CD4-positive, alpha-beta T cell (primary cell): ENCODE results near the gene ACER1. TPM values are rescaled to one million over a fixed set of nuclear protein-coding genes. Genes with fewer than 3 reads are reported as not detected.

ENCODE experiments used
- ATAC-seq: fragments of 200-7000 bp; cut with Tn5 transposase; one replicate; pipeline ENCODE4 v1.10.0; 2022; ENCODE audit warnings: mild to moderate bottlenecking; ENCODE audit not compliant: poor library complexity
- CTCF ChIA-PET: fragments of 350-600 bp; sonication (Branson Sonifier 250); formaldehyde crosslinking; loops from one replicate; lab custom pipeline; 2021; ENCODE audit warnings: antibody characterized with exemption, inconsistent platforms; lab: Charles Lee
- POLR2A ChIA-PET: fragments of 350-600 bp; sonication (Branson Sonifier 250); formaldehyde crosslinking; loops from one replicate; lab custom pipeline; 2021; ENCODE audit warnings: antibody characterized with exemption, inconsistent platforms; lab: Charles Lee
- DNase-seq, 14 experiments: peaks; one replicate each; pipeline ENCODE4 v3.0.0-alpha.2; 2013 to 2020; ENCODE audit warnings: mixed read lengths in 2 of 14
- H3K27ac ChIP-seq, 2 donors: one replicate each; pipeline versions ENCODE4 v1.5.1 to v1.7.0; 2013; ENCODE audit warnings: low read length in 2 of 2, low read depth in 1 of 2, mild to moderate bottlenecking in 1 of 2
- H3K27me3 ChIP-seq, 2 experiments: 1 replicate in 1 of 2; 2 replicates in 1 of 2; pipeline versions ENCODE4 v1.6.1 to v1.7.0; 2013; ENCODE audit warnings: low read length in 2 of 2, control low read depth in 1 of 2, mild to moderate bottlenecking in 1 of 2, moderate library complexity in 1 of 2; ENCODE audit not compliant: insufficient read depth in 2 of 2, control insufficient read depth in 1 of 2
- H3K36me3 ChIP-seq: one replicate; pipeline ENCODE4 v1.6.1; 2013; ENCODE audit warnings: low read length, control low read depth; ENCODE audit not compliant: insufficient read depth
- H3K4me1 ChIP-seq: one replicate; pipeline ENCODE4 v1.6.1; 2013; ENCODE audit warnings: low read length, control low read depth; ENCODE audit not compliant: insufficient read depth
- H3K4me3 ChIP-seq: one replicate; pipeline ENCODE4 v1.5.1; 2013; ENCODE audit warnings: mild to moderate bottlenecking, low read length, moderate library complexity
- H3K9me3 ChIP-seq, 2 experiments: 1 replicate in 1 of 2; 2 replicates in 1 of 2; pipeline versions ENCODE4 v1.6.1 to v1.7.0; 2013; ENCODE audit warnings: low read length in 2 of 2, mild to moderate bottlenecking in 2 of 2, control low read depth in 1 of 2, moderate library complexity in 1 of 2; ENCODE audit not compliant: control insufficient read depth in 1 of 2, insufficient read depth in 1 of 2
- H3K27ac Mint-ChIP-seq: one replicate; pipeline ENCODE4 v1.8.0; 2020; ENCODE audit warnings: mixed read lengths
- H3K27me3 Mint-ChIP-seq: one replicate; pipeline ENCODE4 v1.8.0; 2021; ENCODE audit warnings: mixed read lengths
- H3K36me3 Mint-ChIP-seq: one replicate; pipeline ENCODE4 v1.8.0; 2021; ENCODE audit warnings: low read depth, mixed read lengths
- H3K4me1 Mint-ChIP-seq: one replicate; pipeline ENCODE4 v1.8.0; 2021; ENCODE audit warnings: low read depth, mixed read lengths
- H3K4me3 Mint-ChIP-seq: one replicate; pipeline ENCODE4 v1.8.0; 2020; ENCODE audit warnings: mild to moderate bottlenecking, mixed read lengths
- H3K9me3 Mint-ChIP-seq: one replicate; pipeline ENCODE4 v1.8.0; 2020; ENCODE audit warnings: mixed read lengths
- intact Hi-C, 2 experiments: fragments of 100-400 bp; cut with DNase I in 1 of 2; cut with micrococcal nuclease in 1 of 2; formaldehyde crosslinking; loops; one replicate each; pipeline versions ENCODE4 v1.15.1 to v1.9.0; 2023 to 2025; cut with DNase I, micrococcal nuclease
- total RNA-seq, 174 experiments: library from RNA in 2 of 174; stranded (reverse) in 2 of 174; gene quantifications; one replicate each; pipeline ENCODE4 v1.2.3 and lab custom pipeline; 2021 to 2026
- TF ChIP-seq, protein P1 (sequence below): fragments of 200-600 bp; IDR thresholded peaks from one replicate; pipeline ENCODE4 v1.8.0; 2022; ENCODE audit warnings: antibody characterized with exemption, mild to moderate bottlenecking

Gene ACER1
- total RNA-seq, 2 experiments from 2014 or later = 2.7 to 3.1 TPM

DNA sequence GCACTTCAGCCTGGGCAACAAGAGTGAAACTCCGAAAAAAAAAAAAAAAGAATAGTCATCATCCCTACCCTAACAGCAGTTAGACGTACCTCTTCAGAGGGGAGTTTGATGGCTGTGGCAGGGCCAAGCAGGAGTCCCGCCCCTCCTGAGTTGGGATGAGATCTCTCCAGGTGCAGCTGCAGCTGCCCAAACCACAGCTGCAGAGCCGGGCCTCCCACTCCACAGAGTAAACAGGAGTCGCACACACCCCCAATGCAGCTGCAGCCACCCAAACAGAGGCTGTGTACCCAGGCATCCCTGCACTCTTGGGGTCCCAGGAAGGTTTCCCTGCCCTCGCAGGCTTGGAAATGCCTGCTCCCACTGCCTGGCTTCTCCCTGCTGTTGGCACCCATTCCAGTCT, 36.2 kb downstream of the ACER1 start:
- Mint-ChIP-seq H3K4me3 (no peak overlapping the region), H3K27me3 (no peaks in the 10 kb centered on the region), H3K36me3 (peaks cover 16% of the 10 kb centered on the region), H3K4me1 (no peaks in the 10 kb centered on the region), H3K9me3 (peaks cover 2% of the 10 kb centered on the region), H3K27ac (no peak overlapping the region)
- DNase-seq = no peak
- POLR2A ChIA-PET = interaction anchor here (0.7 kb wide), 1 partner anchor 97 kb away, joined by 3 read pairs; no protein-coding TSS in a partner anchor
- Histone ChIP-seq H3K4me3 (no peak overlapping the region), H3K36me3 (no peaks in the 10 kb centered on the region), H3K9me3 (peaks cover 18 to 36% of the 10 kb centered on the region in 2 experiments), H3K4me1 (no peaks in the 10 kb centered on the region), H3K27me3 (no peaks in the 10 kb centered on the region), H3K27ac (no peak overlapping the region)
- ATAC-seq = no peak
- TF ChIP-seq, protein P1, sequence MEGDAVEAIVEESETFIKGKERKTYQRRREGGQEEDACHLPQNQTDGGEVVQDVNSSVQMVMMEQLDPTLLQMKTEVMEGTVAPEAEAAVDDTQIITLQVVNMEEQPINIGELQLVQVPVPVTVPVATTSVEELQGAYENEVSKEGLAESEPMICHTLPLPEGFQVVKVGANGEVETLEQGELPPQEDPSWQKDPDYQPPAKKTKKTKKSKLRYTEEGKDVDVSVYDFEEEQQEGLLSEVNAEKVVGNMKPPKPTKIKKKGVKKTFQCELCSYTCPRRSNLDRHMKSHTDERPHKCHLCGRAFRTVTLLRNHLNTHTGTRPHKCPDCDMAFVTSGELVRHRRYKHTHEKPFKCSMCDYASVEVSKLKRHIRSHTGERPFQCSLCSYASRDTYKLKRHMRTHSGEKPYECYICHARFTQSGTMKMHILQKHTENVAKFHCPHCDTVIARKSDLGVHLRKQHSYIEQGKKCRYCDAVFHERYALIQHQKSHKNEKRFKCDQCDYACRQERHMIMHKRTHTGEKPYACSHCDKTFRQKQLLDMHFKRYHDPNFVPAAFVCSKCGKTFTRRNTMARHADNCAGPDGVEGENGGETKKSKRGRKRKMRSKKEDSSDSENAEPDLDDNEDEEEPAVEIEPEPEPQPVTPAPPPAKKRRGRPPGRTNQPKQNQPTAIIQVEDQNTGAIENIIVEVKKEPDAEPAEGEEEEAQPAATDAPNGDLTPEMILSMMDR = no peak
- intact Hi-C loops = no loop called here
- CTCF ChIA-PET = interaction anchor here (1.1 kb wide), 1 partner anchor 79 kb away, joined by 3 read pairs; no protein-coding TSS in a partner anchor

DNA sequence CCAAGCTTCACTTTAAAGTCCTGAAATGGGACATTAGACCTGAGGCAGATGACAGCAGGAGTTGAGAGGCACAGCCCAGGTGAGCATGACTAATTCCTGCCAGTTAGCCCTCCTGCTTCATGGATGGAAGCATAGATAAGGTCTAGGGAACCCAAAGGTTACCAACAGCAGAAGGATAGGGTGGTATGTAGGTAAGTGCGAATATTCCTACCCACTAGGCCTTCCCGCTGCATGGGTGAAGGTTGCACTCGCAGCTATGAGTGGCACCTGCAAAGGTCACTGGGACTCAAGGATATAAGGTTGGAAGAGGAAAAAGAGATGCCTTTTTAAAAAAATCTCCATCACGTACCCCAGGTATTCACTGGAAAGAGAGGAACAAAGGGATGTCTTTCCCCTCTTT, 41.4 kb downstream of the ACER1 start:
- CTCF ChIA-PET = no interaction called here

DNA sequence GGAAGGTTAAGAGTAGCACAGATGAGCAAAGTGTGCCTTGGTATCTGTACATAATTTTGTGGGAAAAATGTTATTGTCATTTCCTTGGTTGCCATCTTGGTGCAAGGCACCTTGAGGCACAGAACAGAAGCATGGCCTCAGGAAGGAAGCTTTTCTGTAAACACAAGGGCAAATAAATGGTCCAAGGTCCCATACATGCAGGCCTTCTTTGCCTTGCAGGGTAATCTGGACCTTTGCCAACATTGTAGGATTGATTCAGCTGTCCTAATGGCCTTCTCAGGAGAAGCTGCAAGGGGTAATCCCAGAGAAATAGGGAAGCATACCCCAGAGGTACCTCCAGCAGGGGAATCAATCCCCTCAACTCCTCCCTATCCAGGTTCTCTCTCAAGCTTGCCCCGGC, 44.7 kb downstream of the ACER1 start:
- ChIA-PET CTCF (interaction anchor here (0.6 kb wide), 1 partner anchor 741 kb away, joined by 3 read pairs; no protein-coding TSS in a partner anchor), POLR2A (no interaction called here)
- no peaks in the 10 kb centered on the region for H3K36me3 ChIP-seq
- H3K27me3 Mint-ChIP-seq = no peaks in the 10 kb centered on the region
- peaks cover 5% of the 10 kb centered on the region for H3K9me3 Mint-ChIP-seq
- H3K4me1 Mint-ChIP-seq = no peaks in the 10 kb centered on the region
- H3K27ac ChIP-seq = no peak overlapping the region
- H3K27me3 ChIP-seq = peaks cover 0 to 3% of the 10 kb centered on the region in 2 experiments
- H3K4me1 ChIP-seq = no peaks in the 10 kb centered on the region
- TF ChIP-seq, protein P1 = no peak
- ATAC-seq = no peak
- no peak overlapping the region for H3K4me3 ChIP-seq
- H3K27ac Mint-ChIP-seq = no peak overlapping the region
- H3K36me3 Mint-ChIP-seq = peaks cover 32% of the 10 kb centered on the region
- no peak for DNase-seq
- peaks cover 64 to 78% of the 10 kb centered on the region in 2 experiments for H3K9me3 ChIP-seq
- H3K4me3 Mint-ChIP-seq = no peak overlapping the region
- intact Hi-C loops = no loop called here

More for the DNA sequence above, 41.4 kb downstream of the ACER1 start:
- ATAC-seq (no peak), DNase-seq (no peak)
- no peaks in the 10 kb centered on the region for H3K4me1 Mint-ChIP-seq
- Histone ChIP-seq H3K27me3 (peaks cover 0 to 3% of the 10 kb centered on the region in 2 experiments), H3K36me3 (no peaks in the 10 kb centered on the region), H3K4me1 (no peaks in the 10 kb centered on the region), H3K4me3 (no peak overlapping the region), H3K27ac (no peak overlapping the region), H3K9me3 (peaks cover 58 to 70% of the 10 kb centered on the region in 2 experiments)
- POLR2A ChIA-PET = no interaction called here
- H3K9me3 Mint-ChIP-seq = peaks cover 7% of the 10 kb centered on the region
- H3K4me3 Mint-ChIP-seq = no peak overlapping the region
- TF ChIP-seq, protein P1 = no peak
- peaks cover 42% of the 10 kb centered on the region for H3K36me3 Mint-ChIP-seq
- H3K27ac Mint-ChIP-seq = no peak overlapping the region
- no peaks in the 10 kb centered on the region for H3K27me3 Mint-ChIP-seq
- intact Hi-C loops = no loop called here
